ENCODE data around the gene BICRA.
A peak's percentile ranks its signal among the peaks of the same experiment; 100 is the strongest.
"Not testable (repeated sequence)": the region's sequence is repeated elsewhere in the genome, so short reads cannot be mapped to it uniquely, and the experiment has no call there.

Gene BICRA

GRCh38 chr19:47729799-47730520, 121.0 kb downstream of the BICRA start:
- H3K4me3 ChIP-seq (ENCODE audit: low read length): peak overlapping the region; percentile 77
- H3K27ac ChIP-seq (ENCODE audit: low read length): no peak overlapping the region
- no peaks in the 10 kb centered on the region for H3K9me3 ChIP-seq (ENCODE audit: insufficient read depth, low read depth, low read length)
- H3K9ac ChIP-seq (ENCODE audit: low read depth, low read length): peak overlapping the region; percentile 64; the same call in 1 of the 2 replicates
- no peaks in the 10 kb centered on the region for H3K27me3 ChIP-seq (ENCODE audit: insufficient read depth, low read length)
- peaks cover 6% of the 10 kb centered on the region; the same call in 1 of the 2 replicates for H3K4me1 ChIP-seq (ENCODE audit: insufficient read depth, low read length)
- no peaks in the 10 kb centered on the region for H3K36me3 ChIP-seq (ENCODE audit: insufficient read depth, low read depth, low read length)

GRCh38 chr19:47730521-47730889, 121.6 kb downstream of the BICRA start:
- Histone ChIP-seq H3K9me3 (ENCODE audit: insufficient read depth, low read depth, low read length) (no peaks in the 10 kb centered on the region), H3K4me3 (ENCODE audit: low read length) (peak overlapping the region; percentile 77; the same call in 1 of the 2 replicates), H3K9ac (ENCODE audit: low read depth, low read length) (no peak overlapping the region), H3K27me3 (ENCODE audit: insufficient read depth, low read length) (no peaks in the 10 kb centered on the region), H3K27ac (ENCODE audit: low read length) (no peak overlapping the region), H3K36me3 (ENCODE audit: insufficient read depth, low read depth, low read length) (no peaks in the 10 kb centered on the region), H3K4me1 (ENCODE audit: insufficient read depth, low read length) (peaks cover 6% of the 10 kb centered on the region; the same call in 1 of the 2 replicates)

- no peaks in the 10 kb centered on the region for H3K27me3 ChIP-seq (ENCODE audit: insufficient read depth, low read length)
- no peak overlapping the region for H3K4me3 ChIP-seq (ENCODE audit: low read length)
- H3K27ac ChIP-seq (ENCODE audit: low read length): no peak overlapping the region
- H3K9ac ChIP-seq (ENCODE audit: low read depth, low read length): no peak overlapping the region
- peaks cover 6% of the 10 kb centered on the region; the same call in 1 of the 2 replicates for H3K4me1 ChIP-seq (ENCODE audit: insufficient read depth, low read length)
- no peaks in the 10 kb centered on the region for H3K9me3 ChIP-seq (ENCODE audit: insufficient read depth, low read depth, low read length)
- H3K36me3 ChIP-seq (ENCODE audit: insufficient read depth, low read depth, low read length): no peaks in the 10 kb centered on the region
Measured at GRCh38 chr19:47730910-47731309, 122.0 kb downstream of the BICRA start.

GRCh38 chr19:47735131-47735530, 126.2 kb downstream of the BICRA start:
- Histone ChIP-seq H3K4me3 (ENCODE audit: low read length) (no peak overlapping the region), H3K9ac (ENCODE audit: low read depth, low read length) (no peak overlapping the region), H3K9me3 (ENCODE audit: insufficient read depth, low read depth, low read length) (no peaks in the 10 kb centered on the region; the same call in 1 of the 2 replicates), H3K4me1 (ENCODE audit: insufficient read depth, low read length) (no peaks in the 10 kb centered on the region), H3K27me3 (ENCODE audit: insufficient read depth, low read length) (no peaks in the 10 kb centered on the region), H3K36me3 (ENCODE audit: insufficient read depth, low read depth, low read length) (no peaks in the 10 kb centered on the region), H3K27ac (ENCODE audit: low read length) (no peak overlapping the region)

GRCh38 chr19:47740866-47741519, 132.1 kb downstream of the BICRA start:
- H3K36me3 ChIP-seq (ENCODE audit: insufficient read depth, low read depth, low read length): no peaks in the 10 kb centered on the region
- H3K4me3 ChIP-seq (ENCODE audit: low read length): no peak overlapping the region
- no peaks in the 10 kb centered on the region for H3K4me1 ChIP-seq (ENCODE audit: insufficient read depth, low read length)
- H3K27me3 ChIP-seq (ENCODE audit: insufficient read depth, low read length): no peaks in the 10 kb centered on the region
- no peaks in the 10 kb centered on the region; the same call in 1 of the 2 replicates for H3K9me3 ChIP-seq (ENCODE audit: insufficient read depth, low read depth, low read length)
- no peak overlapping the region for H3K9ac ChIP-seq (ENCODE audit: low read depth, low read length)
- no peak overlapping the region for H3K27ac ChIP-seq (ENCODE audit: low read length)

- Histone ChIP-seq H3K9me3 (ENCODE audit: insufficient read depth, low read depth, low read length) (no peaks in the 10 kb centered on the region), H3K27ac (ENCODE audit: low read length) (no peak overlapping the region), H3K4me1 (ENCODE audit: insufficient read depth, low read length) (0 out of 2 replicates have a peak, but pooled peaks cover 1% of the 10 kb centered on the region), H3K27me3 (ENCODE audit: insufficient read depth, low read length) (no peaks in the 10 kb centered on the region), H3K4me3 (ENCODE audit: low read length) (no peak overlapping the region), H3K9ac (ENCODE audit: low read depth, low read length) (no peak overlapping the region), H3K36me3 (ENCODE audit: insufficient read depth, low read depth, low read length) (peaks cover 2% of the 10 kb centered on the region)
Measured at GRCh38 chr19:47741544-47742140, 132.7 kb downstream of the BICRA start.

- Histone ChIP-seq H3K9me3 (ENCODE audit: insufficient read depth, low read depth, low read length) (no peaks in the 10 kb centered on the region), H3K36me3 (ENCODE audit: insufficient read depth, low read depth, low read length) (peaks cover 10% of the 10 kb centered on the region), H3K27me3 (ENCODE audit: insufficient read depth, low read length) (no peaks in the 10 kb centered on the region), H3K27ac (ENCODE audit: low read length) (no peak overlapping the region), H3K9ac (ENCODE audit: low read depth, low read length) (peak overlapping the region; percentile 13; the same call in 1 of the 2 replicates), H3K4me3 (ENCODE audit: low read length) (peak overlapping the region; percentile 63; the same call in 1 of the 2 replicates), H3K4me1 (ENCODE audit: insufficient read depth, low read length) (0 out of 2 replicates have a peak, but pooled peaks cover 3% of the 10 kb centered on the region)
Measured at GRCh38 chr19:47742634-47743033, 133.7 kb downstream of the BICRA start.

GRCh38 chr19:47745010-47745901, 136.3 kb downstream of the BICRA start, which contains the start of gene NOP53:
Gene NOP53, plus strand, starts transcription at chr19:47745546. Its CDS starts 14 bp downstream, at chr19:47745560.
- H3K4me1 ChIP-seq (ENCODE audit: insufficient read depth, low read length): 0 out of 2 replicates have a peak, but pooled peaks cover 3% of the 10 kb centered on the region
- peaks cover 36% of the 10 kb centered on the region for H3K36me3 ChIP-seq (ENCODE audit: insufficient read depth, low read depth, low read length)
- H3K9me3 ChIP-seq (ENCODE audit: insufficient read depth, low read depth, low read length): no peaks in the 10 kb centered on the region
- H3K4me3 ChIP-seq (ENCODE audit: low read length): peak within 1 kb of the TSS; percentile 88
- peak within 1 kb of the TSS; percentile 96 for H3K9ac ChIP-seq (ENCODE audit: low read depth, low read length)
- H3K27me3 ChIP-seq (ENCODE audit: insufficient read depth, low read length): no peaks in the 10 kb centered on the region
- peak within 1 kb of the TSS; percentile 72 for H3K27ac ChIP-seq (ENCODE audit: low read length)

- H3K9me3 ChIP-seq (ENCODE audit: insufficient read depth, low read depth, low read length); H3K27ac ChIP-seq (ENCODE audit: low read length); H3K27me3 ChIP-seq (ENCODE audit: insufficient read depth, low read length); H3K4me1 ChIP-seq (ENCODE audit: insufficient read depth, low read length): not testable (repeated sequence)
- Histone ChIP-seq H3K4me3 (ENCODE audit: low read length) (peak overlapping the region; percentile 88), H3K36me3 (ENCODE audit: insufficient read depth, low read depth, low read length) (peaks cover 44% of the 10 kb centered on the region), H3K9ac (ENCODE audit: low read depth, low read length) (peak overlapping the region; percentile 96)
Measured at GRCh38 chr19:47746129-47746528, 137.2 kb downstream of the BICRA start.

GRCh38 chr19:47749326-47749725, 140.4 kb downstream of the BICRA start:
- Histone ChIP-seq H3K4me1 (ENCODE audit: insufficient read depth, low read length) (0 out of 2 replicates have a peak, but pooled peaks cover 3% of the 10 kb centered on the region), H3K27ac (ENCODE audit: low read length) (no peak overlapping the region), H3K27me3 (ENCODE audit: insufficient read depth, low read length) (no peaks in the 10 kb centered on the region), H3K9me3 (ENCODE audit: insufficient read depth, low read depth, low read length) (no peaks in the 10 kb centered on the region), H3K4me3 (ENCODE audit: low read length) (no peak overlapping the region), H3K36me3 (ENCODE audit: insufficient read depth, low read depth, low read length) (peaks cover 74% of the 10 kb centered on the region), H3K9ac (ENCODE audit: low read depth, low read length) (no peak overlapping the region)

- peaks cover 84% of the 10 kb centered on the region for H3K36me3 ChIP-seq (ENCODE audit: insufficient read depth, low read depth, low read length)
- H3K9me3 ChIP-seq (ENCODE audit: insufficient read depth, low read depth, low read length): no peaks in the 10 kb centered on the region
- no peaks in the 10 kb centered on the region for H3K27me3 ChIP-seq (ENCODE audit: insufficient read depth, low read length)
- no peak overlapping the region for H3K9ac ChIP-seq (ENCODE audit: low read depth, low read length)
- H3K4me3 ChIP-seq (ENCODE audit: low read length): no peak overlapping the region
- no peak overlapping the region for H3K27ac ChIP-seq (ENCODE audit: low read length)
- 0 out of 2 replicates have a peak, but pooled peaks cover 3% of the 10 kb centered on the region for H3K4me1 ChIP-seq (ENCODE audit: insufficient read depth, low read length)
Measured at GRCh38 chr19:47750752-47751151, 141.8 kb downstream of the BICRA start.

Measured in iPS-20b (cell line).